TTC549 (cell line): ENCODE measurements around the gene IGSF8.

ENCODE experiments used
- FAIRE-seq: peaks from 2 replicates; lab custom pipeline; 2012; peaks lifted over from hg19 to GRCh38; lab: Jason Lieb, UNC

IGSF8 gene, protein sequence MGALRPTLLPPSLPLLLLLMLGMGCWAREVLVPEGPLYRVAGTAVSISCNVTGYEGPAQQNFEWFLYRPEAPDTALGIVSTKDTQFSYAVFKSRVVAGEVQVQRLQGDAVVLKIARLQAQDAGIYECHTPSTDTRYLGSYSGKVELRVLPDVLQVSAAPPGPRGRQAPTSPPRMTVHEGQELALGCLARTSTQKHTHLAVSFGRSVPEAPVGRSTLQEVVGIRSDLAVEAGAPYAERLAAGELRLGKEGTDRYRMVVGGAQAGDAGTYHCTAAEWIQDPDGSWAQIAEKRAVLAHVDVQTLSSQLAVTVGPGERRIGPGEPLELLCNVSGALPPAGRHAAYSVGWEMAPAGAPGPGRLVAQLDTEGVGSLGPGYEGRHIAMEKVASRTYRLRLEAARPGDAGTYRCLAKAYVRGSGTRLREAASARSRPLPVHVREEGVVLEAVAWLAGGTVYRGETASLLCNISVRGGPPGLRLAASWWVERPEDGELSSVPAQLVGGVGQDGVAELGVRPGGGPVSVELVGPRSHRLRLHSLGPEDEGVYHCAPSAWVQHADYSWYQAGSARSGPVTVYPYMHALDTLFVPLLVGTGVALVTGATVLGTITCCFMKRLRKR

DNA sequence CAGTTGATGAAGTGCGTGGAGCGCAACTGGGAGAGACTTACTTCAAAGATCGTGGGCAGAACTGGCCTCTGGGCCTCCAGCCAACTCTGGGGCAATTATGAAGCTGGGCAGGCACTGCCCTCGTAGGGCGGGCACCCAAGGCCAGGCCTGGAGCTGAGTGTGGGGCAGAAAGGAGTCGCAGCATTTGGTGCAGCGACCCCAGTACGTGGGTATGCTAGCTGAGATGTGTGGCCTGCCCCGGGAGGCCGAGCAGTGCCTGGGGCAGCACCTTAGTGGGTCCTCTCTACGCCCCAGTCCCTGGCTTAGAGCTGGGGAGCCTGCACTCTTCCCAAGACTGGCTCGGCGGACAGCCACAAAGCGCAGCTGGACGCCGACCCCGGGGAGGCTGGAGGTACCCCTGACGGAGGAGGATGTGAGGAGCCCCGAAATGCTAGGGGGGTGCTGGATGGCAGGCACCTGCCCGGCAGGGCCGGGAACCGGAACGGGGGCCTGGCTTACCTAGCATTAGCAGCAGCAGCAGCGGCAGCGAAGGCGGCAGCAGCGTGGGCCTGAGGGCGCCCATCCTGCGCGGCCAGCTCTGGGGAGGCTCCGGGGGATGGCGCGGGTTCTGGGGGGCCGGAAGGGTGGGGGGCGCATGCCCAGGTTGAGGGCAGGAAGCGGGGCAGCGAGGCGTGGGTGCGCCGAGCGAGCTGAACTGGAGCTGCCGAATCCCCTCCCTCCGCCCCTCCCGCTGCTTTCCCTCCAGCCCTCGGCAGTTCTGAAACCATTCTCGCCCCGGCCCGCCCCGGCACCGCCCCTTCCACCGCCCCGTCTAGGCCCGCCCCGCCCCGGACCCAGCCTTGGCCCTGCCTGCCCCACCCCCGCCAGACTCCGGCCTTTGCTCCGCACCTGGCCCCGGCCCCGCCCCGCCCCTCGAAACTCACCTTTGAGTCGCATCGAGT, at the start of gene IGSF8:
TSS of gene IGSF8 (minus strand) at position 709 of the 941 bp plus-strand sequence. CDS start at position 562, 147 bp downstream.
- no peak for FAIRE-seq

DNA sequence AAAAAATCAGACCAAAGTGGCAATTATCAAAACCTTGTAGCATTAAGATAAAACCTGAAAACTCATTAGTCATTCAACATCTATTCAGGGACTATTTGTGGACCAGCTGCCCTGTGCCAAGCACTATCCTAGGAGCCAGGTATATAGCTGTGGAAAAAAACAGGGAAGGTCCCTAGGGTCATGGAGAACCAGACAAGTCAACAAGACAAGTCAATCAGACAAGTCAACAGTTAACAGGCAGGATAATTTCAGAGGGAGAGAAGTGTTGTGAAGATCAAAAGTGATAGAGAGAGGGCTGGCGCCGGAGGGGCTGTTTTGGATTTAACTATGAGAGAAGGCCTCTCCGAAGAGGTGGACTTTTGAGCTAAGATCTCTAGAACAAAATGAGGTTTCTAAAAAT, 49.7 kb upstream of the IGSF8 start:
- FAIRE-seq = no peak

DNA sequence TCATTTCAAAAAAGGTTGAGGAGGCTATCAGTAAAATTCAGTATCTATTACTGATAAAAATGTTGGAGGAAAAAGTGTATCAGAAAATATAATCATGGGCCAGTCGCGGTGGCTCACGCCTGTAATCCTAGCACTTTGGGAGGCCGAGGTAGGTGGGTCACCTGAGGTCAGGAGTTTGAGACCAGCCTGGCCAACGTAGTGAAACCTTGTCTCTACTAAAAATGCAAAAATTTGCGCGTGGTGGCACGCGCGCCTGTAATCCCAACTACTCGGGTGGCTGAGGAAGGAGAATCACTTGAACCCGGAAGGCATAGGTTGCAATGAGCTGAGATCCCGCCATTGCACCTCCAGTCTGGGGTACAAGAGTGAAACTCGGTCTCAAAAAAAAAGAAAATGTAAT, 47.7 kb upstream of the IGSF8 start:
- FAIRE-seq = no peak

DNA sequence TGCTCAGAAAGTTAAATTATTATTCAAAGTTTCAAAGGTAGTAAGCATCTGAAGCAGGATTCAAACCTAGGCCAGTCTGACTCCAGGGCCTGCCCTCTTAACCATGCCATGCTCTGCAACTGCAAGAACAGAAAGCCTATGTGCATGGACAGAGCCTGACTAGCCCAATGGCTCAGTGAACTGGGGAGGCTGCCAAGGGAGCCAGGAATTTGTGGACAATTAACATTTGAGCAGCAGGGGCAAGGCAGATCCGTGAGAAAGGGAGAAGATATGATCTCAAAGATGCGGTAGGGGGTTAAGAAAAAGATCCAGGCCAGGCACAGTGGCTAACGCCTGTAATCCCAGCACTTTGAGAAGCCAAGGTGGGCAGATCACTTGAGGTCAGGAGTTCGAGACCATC, 46.5 kb upstream of the IGSF8 start:
- FAIRE-seq = no peak

DNA sequence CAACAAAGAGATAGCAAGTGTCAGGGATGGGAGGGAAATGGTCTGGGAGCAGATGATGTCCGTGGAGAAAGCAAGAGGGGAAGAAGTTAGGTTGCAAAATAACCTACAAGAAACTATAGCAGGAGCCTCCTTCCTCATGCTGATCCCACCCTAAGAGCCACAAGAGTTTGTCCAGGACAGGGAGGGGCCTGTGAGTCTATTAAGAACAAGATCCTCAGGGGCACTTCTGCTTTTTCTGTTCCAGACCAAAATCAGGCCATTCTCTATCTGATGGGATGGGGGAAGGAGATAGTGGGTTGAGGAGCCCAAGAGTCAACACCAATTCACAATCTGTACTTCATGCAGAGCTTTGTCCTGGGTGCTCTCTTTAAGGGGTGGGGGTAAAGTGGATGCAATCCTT, 45.3 kb upstream of the IGSF8 start:
- FAIRE-seq = no peak

DNA sequence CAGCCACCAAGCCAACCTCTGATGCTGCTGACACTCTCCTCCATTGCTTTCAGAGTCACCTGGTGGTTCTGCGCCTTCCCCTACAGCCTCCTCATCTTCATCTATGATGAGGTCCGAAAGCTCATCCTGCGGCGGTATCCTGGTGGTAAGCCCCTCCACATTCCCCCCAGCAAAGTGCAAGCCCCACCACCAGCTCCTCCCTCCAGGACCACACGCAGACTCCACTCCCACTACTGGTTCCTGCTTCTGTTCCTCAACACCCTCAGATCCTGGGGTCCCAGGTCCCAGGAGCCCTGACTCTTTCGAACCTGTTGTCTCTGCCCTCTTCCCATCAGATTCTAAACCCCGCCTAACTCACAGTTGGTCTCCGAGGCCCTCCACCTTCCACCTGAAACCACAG, 41.4 kb upstream of the IGSF8 start:
- no peak for FAIRE-seq

DNA sequence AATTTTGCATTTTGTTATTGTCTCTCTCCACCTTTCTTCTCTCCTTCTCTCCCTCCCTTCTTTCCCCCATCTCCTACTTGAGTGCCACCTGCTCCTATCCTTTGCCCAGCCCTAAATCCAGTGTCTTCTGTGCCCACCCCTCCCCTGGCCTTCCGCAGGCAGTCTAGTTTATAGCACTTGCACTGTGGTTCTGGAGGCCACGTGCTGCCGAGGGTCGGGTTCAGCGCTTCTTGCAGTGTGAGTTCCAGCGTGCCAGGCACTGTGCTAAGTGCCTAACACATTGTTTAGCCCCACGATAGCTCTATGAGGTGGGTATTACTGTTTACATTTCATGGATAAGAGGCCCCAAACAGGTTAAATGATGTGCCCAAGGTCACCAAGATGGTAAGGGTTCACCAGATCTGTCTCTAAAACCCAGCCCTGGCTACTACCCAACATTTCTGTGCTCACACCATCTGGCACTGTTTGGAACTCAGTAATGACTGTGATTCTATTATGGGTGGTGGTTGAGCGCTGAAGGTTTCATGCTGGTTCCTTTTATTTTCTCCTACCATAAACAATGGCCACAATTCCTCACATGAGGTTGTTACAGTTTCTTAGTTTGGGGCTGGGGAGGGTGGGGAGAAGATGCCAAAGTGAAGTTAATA, 38.9 kb upstream of the IGSF8 start:
- FAIRE-seq = no peak

DNA sequence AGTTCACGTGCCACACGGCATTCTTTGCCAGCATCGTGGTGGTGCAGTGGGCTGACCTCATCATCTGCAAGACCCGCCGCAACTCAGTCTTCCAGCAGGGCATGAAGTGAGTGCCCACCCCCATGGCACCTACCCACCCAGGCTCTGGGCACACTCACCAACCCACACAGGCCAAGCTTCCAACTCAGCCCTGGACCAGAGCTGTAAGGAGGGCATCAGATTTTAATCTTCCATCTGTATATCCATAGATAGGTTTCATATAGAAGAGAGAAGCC, 38.4 kb upstream of the IGSF8 start:
- FAIRE-seq = no peak

DNA sequence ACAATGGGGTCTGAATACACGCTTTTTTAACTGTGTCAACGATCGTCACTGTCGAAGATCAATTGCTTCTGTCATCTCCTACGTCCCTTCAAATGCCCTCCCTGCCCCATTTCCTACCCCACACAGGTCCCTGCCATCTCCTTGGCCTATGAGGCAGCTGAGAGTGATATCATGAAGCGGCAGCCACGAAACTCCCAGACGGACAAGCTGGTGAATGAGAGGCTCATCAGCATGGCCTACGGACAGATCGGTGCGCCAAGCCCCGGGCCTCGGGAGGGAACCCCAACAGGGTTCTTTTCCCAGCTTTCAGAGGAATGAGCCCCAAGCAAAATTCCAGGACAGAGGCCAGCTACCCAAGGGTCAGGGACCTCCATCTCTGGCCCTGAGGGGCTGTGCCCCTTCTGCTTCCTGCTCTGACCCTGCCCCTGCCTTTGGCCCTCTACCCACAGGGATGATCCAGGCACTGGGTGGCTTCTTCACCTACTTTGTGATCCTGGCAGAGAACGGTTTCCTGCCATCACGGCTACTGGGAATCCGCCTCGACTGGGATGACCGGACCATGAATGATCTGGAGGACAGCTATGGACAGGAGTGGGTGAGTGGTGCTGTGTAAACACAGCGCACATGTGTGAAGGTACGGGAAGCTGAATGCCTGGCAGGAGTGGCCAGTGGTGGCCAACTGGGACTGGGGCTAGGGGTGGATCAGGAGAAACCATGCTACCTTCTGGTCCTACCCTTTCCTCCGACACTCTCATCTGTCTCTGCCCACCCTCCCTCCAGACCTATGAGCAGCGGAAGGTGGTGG, 37.9 kb upstream of the IGSF8 start:
- no peak for FAIRE-seq

DNA sequence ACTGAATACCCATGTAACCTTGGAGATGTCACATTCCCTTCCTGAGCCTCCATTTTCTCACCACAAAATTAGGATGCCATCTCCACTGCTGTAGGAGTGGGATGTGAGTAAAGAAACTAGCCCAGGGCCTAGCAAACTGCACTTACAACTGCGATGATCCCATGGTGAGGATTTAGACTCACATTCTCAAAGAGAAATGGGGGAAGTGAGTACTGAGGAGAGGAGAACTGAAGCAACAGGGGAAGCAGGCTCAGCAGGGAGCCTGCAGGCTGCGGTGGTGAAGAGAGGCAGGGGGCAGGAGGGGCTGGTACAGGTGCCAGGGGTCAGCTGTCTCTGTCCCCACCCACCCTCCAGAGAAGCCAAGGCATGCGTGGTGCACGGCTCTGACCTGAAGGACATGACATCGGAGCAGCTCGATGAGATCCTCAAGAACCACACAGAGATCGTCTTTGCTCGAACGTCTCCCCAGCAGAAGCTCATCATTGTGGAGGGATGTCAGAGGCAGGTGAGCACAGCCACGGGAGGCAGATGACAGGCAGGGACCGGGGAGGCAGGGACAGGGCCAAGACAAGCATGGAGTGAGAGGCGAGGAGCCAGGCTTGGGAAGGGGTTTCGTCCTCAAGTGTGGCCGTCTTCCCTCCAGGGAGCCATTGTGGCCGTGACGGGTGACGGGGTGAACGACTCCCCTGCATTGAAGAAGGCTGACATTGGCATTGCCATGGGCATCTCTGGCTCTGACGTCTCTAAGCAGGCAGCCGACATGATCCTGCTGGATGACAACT, 36.6 kb upstream of the IGSF8 start:
- FAIRE-seq = no peak

DNA sequence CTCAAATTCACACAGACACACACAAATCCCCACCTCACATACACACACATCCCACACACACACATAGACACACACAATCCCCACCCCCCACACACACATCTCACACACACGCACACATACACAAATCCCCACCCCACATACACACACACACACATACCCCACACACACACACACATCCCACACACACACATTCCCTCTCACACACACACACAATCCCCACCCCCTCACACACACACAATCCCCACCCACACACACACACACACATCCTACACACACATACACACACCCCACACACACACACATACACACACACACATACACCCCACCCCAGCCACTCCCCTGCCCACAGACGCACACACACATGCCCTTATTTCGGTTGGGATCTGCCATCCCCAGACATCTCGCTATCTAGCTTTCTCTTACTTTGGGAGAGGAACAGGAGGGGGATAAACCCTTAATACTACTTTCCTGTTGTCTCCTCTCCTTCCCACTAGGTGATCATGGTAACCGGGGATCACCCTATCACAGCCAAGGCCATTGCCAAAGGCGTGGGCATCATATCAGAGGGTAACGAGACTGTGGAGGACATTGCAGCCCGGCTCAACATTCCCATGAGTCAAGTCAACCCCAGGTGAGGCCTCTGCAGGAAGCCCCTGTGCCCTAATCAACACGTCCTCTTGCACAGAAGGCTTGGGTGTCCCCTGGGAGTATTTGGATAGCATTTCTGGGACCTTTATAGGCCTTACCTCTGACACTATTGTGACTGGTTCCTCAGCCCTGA, 35.8 kb upstream of the IGSF8 start:
- FAIRE-seq = no peak

DNA sequence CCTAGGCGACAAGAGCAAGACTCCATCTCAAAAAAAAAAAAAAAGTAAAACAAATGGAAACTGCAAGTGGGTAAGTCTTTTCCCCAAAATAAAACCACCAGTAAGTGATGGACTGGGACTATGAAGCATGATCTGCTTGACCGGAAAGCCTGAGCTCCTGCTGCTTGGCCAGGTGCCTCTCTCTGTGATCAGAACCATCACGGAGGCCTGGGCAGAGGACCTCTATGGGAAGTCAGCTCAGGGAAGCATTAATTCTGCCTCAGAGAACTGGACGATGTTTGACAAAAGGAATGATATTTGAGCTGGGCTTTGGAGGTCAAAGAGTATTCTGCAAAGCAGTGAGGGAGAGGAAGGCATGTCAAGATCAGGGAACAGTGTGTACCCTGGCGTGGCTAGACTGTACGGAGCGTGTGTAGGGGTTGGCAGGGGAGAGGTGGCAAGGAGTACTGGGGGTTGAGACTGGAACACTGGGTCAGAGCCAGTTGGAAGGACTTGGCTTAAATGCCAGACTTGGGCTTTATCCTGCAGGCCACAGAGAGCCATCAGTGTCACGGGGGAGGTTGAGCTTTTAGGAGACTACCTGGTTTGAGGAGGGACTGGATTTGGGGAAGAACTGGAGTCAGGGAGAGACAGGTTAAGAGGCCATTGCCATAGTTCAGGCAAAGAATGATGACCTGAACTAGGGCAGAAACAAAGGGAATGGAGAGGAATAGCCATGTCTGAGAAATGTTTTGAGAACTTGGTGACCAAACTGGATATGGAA, 33.6 kb upstream of the IGSF8 start:
- FAIRE-seq = no peak

DNA sequence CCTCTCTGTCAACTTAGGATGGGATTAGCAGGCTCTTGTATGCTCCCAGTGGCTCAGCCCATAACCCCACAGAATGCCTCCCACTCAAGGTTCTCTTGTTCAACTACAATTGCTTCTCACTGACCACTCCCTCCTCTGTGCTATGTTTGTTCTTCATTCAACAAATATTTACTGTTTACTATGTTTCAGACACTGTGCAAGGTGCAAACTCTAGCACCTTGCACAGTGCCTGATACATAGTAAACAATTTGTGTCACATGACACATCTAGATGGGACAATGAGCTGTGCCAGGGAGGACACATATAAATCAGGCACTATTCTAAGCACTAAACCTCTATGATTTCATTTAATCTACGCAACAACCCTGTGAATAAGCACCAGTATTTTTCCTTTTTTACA, 32.5 kb upstream of the IGSF8 start:
- no peak for FAIRE-seq

DNA sequence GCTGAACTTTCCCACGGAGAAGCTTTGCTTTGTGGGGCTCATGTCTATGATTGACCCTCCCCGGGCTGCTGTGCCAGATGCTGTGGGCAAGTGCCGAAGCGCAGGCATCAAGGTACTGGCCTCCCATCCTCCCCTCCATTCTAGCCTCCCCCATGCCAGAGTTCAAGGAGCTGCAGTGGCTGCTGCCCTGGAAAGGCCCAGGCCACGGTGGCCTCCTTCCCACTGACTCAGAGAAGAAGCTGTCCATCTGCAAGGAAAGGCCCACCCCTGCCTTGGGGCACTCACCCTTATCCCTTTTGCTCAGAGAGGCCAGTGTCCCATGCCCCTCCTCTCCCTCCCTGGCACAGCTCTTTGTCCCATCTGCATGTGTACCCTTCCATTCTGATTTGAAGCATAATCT, 32.1 kb upstream of the IGSF8 start:
- no peak for FAIRE-seq

DNA sequence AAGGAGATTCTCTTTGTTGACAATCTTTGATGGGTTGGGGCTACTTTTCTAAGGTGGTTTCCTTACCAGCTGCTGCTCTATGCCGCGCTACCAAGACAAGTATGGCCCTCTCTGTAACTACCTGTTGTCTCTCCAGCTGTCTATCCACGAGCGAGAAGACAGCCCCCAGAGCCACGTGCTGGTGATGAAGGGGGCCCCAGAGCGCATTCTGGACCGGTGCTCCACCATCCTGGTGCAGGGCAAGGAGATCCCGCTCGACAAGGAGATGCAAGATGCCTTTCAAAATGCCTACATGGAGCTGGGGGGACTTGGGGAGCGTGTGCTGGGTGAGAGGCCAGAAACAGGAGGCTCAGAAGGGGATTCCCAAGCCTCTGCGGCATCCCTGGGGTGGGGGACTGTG, 31.5 kb upstream of the IGSF8 start:
- FAIRE-seq = no peak

DNA sequence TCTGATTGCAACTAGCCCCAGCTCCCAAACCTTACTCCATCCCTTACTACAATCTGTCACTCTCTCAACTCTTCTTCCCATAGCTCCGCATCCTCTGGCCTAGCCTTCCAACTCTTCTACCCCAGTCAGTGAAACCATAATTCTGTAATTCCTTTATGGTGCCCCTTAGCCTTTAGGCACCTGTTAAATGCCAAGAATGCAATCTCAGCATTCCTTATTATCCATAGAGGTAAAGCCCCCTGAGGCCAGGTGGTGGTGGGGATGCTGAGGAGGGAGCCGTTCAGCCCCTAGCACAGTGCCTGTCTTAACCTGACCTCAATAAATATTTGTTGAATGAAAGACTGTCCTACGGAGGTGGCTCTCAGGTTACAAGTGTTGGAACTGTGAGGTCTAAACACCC, 31.1 kb upstream of the IGSF8 start:
- no peak for FAIRE-seq

DNA sequence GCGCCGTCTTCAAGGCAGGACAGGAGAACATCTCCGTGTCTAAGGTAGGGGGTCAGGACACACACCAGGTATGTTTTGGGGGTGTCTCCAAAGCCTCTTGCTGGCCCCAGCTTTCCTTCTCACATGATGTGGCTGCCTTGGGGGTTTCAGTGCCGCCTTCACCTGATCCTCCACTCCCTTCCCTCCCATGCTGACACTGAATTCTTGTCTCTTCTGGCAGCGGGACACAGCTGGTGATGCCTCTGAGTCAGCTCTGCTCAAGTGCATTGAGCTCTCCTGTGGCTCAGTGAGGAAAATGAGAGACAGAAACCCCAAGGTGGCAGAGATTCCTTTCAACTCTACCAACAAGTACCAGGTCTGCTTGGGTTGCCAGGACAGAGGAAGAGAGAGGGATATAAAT, 30.6 kb upstream of the IGSF8 start:
- no peak for FAIRE-seq

DNA sequence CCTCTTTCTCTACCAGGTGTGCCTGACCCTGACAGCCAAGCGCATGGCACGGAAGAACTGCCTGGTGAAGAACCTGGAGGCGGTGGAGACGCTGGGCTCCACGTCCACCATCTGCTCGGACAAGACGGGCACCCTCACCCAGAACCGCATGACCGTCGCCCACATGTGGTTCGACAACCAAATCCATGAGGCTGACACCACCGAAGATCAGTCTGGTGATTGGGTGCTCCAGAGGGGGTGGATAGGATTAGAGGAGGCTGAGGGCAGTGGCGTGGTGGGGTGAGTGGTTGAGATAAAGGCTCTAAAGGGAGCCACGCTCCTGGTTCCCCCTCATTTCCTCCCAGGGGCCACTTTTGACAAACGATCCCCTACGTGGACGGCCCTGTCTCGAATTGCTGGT, 30.2 kb upstream of the IGSF8 start:
- FAIRE-seq = no peak

DNA sequence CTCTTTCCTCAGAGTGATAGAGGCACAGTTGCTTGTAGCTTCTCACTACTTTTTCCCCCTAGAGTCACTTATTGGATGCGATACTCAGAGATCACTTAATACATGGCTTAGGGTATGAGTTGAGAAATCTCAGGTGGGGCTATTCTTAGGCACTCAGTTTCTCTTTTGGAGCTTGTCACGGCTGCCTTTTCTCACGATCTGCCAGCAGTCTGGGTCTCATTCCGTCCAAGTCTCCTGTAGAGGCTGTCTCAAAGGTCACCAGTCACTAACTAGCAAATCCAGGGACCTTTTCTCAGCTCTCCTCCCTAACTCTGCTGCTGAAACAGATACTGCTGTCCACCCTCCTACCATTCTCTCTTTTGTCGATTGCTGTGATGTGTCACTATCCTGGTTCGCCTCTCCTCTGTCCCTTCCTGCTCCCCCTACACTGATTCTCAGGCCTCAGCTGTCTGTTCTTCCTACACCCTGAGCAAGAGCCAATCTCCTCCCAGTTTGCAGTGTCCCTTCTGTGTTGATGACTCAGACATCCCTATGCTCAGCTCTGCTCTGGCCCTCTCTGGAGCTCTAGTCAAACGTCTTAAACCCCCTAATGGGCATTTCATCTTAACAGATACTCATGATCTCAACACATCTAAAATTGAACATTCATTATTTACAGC, 29.6 kb upstream of the IGSF8 start:
- FAIRE-seq = no peak
